HL-60 (cell line): ENCODE measurements around the gene TMEM52.

ENCODE experiments used
- DNase-seq, 2 experiments: peaks; one replicate each; pipeline ENCODE4 v3.0.0-alpha.2; 2010 to 2020; ENCODE audit warnings: low read depth in 1 of 2, low spot score in 1 of 2
- H3K27ac ChIP-seq: fragments of 250-450 bp; sonication (Bioruptor Pico); replicated peaks from 2 replicates; pipeline ENCODE4 v1.5.1; 2020; ENCODE audit warnings: mild to moderate bottlenecking, moderate library complexity
- H3K27me3 ChIP-seq: fragments of 250-450 bp; sonication (Bioruptor Pico); 2 replicates; pipeline ENCODE4 v1.5.1; 2021; ENCODE audit warnings: mild to moderate bottlenecking, moderate library complexity; ENCODE audit not compliant: insufficient read depth, poor library complexity, severe bottlenecking
- H3K4me3 ChIP-seq: replicated peaks from 2 replicates; pipeline ENCODE4 v1.5.1; 2011; ENCODE audit warnings: mild to moderate bottlenecking, control low read depth, low read length; ENCODE audit not compliant: insufficient read depth
- CTCF ChIP-seq: IDR thresholded peaks from one replicate; pipeline ENCODE4 v1.5.1; 2011; ENCODE audit warnings: low read length, control low read depth, inconsistent platforms; ENCODE audit not compliant: insufficient read depth
- GABPA ChIP-seq: IDR thresholded peaks from 2 replicates; pipeline ENCODE4 v1.6.1; 2012; ENCODE audit warnings: low read depth
- POLR2AphosphoS5 ChIP-seq: IDR thresholded peaks from 2 replicates; pipeline ENCODE4 v1.6.1; 2012; ENCODE audit warnings: low read depth
- SPI1 ChIP-seq: IDR thresholded peaks from 2 replicates; pipeline ENCODE4 v1.6.1; 2012; ENCODE audit warnings: low read depth, mild to moderate bottlenecking, borderline replicate concordance
- TF ChIP-seq, protein P1 (sequence below): IDR thresholded peaks from 2 replicates; pipeline ENCODE4 v1.6.1; 2012; ENCODE audit warnings: low read depth; ENCODE audit not compliant: insufficient replicate concordance

TMEM52 gene

GRCh38 chr1:1945782-1946393 is 26.8 kb upstream of the TMEM52 start:
- H3K27me3 ChIP-seq = peaks cover 12% of the 10 kb centered on the region
- H3K4me3 ChIP-seq = no peak overlapping the region
- TF ChIP-seq POLR2AphosphoS5 (no peak), SPI1 (no peak), CTCF (no peak), GABPA (no peak)
- TF ChIP-seq, protein P1, sequence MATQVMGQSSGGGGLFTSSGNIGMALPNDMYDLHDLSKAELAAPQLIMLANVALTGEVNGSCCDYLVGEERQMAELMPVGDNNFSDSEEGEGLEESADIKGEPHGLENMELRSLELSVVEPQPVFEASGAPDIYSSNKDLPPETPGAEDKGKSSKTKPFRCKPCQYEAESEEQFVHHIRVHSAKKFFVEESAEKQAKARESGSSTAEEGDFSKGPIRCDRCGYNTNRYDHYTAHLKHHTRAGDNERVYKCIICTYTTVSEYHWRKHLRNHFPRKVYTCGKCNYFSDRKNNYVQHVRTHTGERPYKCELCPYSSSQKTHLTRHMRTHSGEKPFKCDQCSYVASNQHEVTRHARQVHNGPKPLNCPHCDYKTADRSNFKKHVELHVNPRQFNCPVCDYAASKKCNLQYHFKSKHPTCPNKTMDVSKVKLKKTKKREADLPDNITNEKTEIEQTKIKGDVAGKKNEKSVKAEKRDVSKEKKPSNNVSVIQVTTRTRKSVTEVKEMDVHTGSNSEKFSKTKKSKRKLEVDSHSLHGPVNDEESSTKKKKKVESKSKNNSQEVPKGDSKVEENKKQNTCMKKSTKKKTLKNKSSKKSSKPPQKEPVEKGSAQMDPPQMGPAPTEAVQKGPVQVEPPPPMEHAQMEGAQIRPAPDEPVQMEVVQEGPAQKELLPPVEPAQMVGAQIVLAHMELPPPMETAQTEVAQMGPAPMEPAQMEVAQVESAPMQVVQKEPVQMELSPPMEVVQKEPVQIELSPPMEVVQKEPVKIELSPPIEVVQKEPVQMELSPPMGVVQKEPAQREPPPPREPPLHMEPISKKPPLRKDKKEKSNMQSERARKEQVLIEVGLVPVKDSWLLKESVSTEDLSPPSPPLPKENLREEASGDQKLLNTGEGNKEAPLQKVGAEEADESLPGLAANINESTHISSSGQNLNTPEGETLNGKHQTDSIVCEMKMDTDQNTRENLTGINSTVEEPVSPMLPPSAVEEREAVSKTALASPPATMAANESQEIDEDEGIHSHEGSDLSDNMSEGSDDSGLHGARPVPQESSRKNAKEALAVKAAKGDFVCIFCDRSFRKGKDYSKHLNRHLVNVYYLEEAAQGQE = no peak

DNA sequence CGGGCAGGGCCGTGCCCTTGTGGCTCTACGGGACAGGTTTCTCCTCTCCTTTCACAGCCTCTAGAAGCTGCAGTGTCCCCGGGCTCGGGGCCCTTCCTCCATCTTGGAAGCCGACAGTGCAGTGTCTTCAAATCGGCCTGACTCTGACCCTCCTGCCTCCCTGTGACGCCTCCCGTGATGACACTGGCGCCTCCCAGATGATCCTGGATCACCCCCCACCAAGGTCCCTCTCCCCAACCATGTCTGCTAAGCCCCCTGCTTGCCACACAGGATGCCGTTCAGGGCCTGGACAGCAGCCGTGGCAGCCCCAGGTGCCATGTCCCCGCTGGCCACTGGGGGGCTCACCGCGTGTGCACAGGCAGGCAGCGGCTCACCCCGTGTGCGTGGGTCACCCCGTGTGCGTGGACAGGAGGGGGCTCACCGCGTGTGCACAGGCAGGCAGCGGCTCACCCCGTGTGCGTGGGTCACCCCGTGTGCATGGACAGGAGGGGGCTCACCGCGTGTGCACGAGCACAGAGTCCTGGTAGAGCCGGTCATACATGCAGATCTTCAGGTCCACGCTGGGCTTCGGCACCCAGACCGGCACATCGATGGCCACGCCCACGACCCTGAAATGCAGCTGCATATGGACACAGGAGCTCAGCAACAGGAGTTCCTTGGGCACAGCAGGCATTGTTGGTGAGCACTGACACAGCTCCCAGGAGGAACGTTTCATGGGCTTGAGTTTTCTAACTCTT is 24.9 kb upstream of the TMEM52 start:
- peak; percentile 71 for TF ChIP-seq CTCF
- TF ChIP-seq, protein P1 = peak; percentile 89
- TF ChIP-seq GABPA = no peak
- no peak for TF ChIP-seq POLR2AphosphoS5
- no peak overlapping the region for H3K27ac ChIP-seq
- no peak overlapping the region for H3K4me3 ChIP-seq
- DNase-seq = peak in 1 of 2 experiments; percentile 30
- peaks cover 17% of the 10 kb centered on the region for H3K27me3 ChIP-seq

More at GRCh38 chr1:1945782-1946393, 26.8 kb upstream of the TMEM52 start:
- H3K27ac ChIP-seq = no peak overlapping the region
- DNase-seq = no peak

DNA sequence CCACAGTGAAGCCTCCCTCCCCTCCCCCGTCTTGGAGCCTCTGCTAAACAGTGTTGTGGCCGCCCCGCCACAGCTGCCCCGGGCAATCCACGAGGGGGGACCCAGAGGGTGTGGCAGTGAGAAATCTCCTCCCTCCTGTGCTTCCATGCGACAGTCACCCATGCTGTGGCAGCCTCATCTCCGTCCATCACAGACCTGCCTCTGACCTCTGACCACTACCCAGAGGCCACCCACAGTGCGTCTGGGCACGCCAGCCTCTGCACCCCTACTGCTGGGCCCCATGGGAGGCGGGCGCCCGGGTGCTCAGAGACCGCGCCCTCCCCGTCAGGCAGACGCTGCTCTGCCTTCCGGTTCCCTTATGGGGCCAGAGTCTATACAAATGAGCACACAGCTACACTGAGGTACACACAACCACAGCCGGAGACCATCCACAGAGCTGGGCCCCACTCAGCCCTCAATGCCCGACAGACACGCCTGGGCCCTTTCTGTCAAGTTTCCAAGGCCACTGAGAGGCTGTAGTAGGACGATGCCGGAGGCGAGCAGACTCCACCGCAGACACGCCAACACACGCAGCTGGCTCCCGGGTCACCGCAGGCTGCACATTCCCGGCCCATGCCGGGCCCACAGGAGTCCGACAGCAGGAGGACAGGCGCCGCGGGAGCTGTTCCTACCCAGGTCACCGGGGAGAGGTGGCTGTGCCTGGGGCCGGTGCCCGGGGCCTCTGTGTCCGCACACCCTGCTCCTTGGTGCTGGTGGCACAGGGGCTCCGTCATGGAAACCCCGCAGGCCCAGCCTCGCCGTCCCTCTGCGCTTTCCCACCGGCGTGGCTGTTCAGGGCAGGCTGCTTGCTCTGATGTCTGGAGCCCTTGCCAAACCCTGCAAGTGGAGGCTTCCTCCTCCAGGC is 23.9 kb upstream of the TMEM52 start:
- Histone ChIP-seq H3K4me3 (no peak overlapping the region), H3K27me3 (peaks cover 17% of the 10 kb centered on the region), H3K27ac (no peak overlapping the region)
- DNase-seq = no peak
- TF ChIP-seq SPI1 = no peak
- TF ChIP-seq POLR2AphosphoS5 = no peak
- TF ChIP-seq, protein P1 = no peak
- no peak for TF ChIP-seq GABPA
- no peak for TF ChIP-seq CTCF
